ENCODE data around the gene SORBS2. TPM values are rescaled to one million over a fixed set of nuclear protein-coding genes. Genes with fewer than 3 reads are reported as not detected.

The SORBS2 gene
- polyA plus RNA-seq, 1 donor from 2014 or later, result 46.0 TPM

GRCh38 chr4:185592438-185592837 is 219.6 kb downstream of the SORBS2 start:
- Histone ChIP-seq H4K20me1 (ENCODE audit: insufficient read depth) (no peaks in the 10 kb centered on the region), H3K9me3 (ENCODE audit: low read length) (no peaks in the 10 kb centered on the region), H3K4me2 (ENCODE audit: low read length) (no peak overlapping the region), H3K4me3 (ENCODE audit: low read length) (no peak overlapping the region), H2AFZ (ENCODE audit: low read depth, low read length) (no peak overlapping the region), H3K27me3 (ENCODE audit: insufficient read depth, low read depth, low read length) (no peaks in the 10 kb centered on the region), H3K36me3 (ENCODE audit: insufficient read depth, low read length) (no peaks in the 10 kb centered on the region), H3K27ac (ENCODE audit: low read length) (no peak overlapping the region), H3K9ac (ENCODE audit: low read length) (no peak overlapping the region), H3K79me2 (replicated peaks; ENCODE audit: insufficient read depth, low read length) (no peaks in the 10 kb centered on the region), H3K9me2 (ENCODE audit: insufficient read depth, low read length) (no peaks in the 10 kb centered on the region), H3F3A (ENCODE audit: insufficient read depth, low read length, poor library complexity, severe bottlenecking) (no peaks in the 10 kb centered on the region)
- TF ChIP-seq POLR2AphosphoS5 (IDR thresholded peaks at IDR 0.05), result no peak
- no peak for TF ChIP-seq MXI1 (conservative IDR thresholded peaks at IDR 0.05; ENCODE audit: poor library complexity, severe bottlenecking)
- no peak for TF ChIP-seq CTCF (IDR thresholded peaks at IDR 0.05; ENCODE audit: poor library complexity, severe bottlenecking)
- TF ChIP-seq SMC3 (conservative IDR thresholded peaks at IDR 0.05; ENCODE audit: poor library complexity), result no peak
- TF ChIP-seq RAD21 (conservative IDR thresholded peaks at IDR 0.05), result no peak
- TF ChIP-seq EP300 (conservative IDR thresholded peaks at IDR 0.05; ENCODE audit: poor library complexity, severe bottlenecking), result no peak
- no peak for TF ChIP-seq TAF1 (IDR thresholded peaks at IDR 0.05; ENCODE audit: low read depth)
- TF ChIP-seq REST (IDR thresholded peaks at IDR 0.05; ENCODE audit: borderline replicate concordance), result no peak
- TF ChIP-seq EZH2 (IDR thresholded peaks at IDR 0.05; ENCODE audit: borderline replicate concordance, insufficient read depth, low read length, poor library complexity, severe bottlenecking), result no peak

- no peak for TF ChIP-seq RAD21 (conservative IDR thresholded peaks at IDR 0.05)
- TF ChIP-seq TAF1 (IDR thresholded peaks at IDR 0.05; ENCODE audit: low read depth), result no peak
- no peak for TF ChIP-seq POLR2AphosphoS5 (IDR thresholded peaks at IDR 0.05)
- no peak for TF ChIP-seq EP300 (conservative IDR thresholded peaks at IDR 0.05; ENCODE audit: poor library complexity, severe bottlenecking)
- TF ChIP-seq CTCF (IDR thresholded peaks at IDR 0.05; ENCODE audit: poor library complexity, severe bottlenecking), result no peak
- TF ChIP-seq EZH2 (IDR thresholded peaks at IDR 0.05; ENCODE audit: borderline replicate concordance, insufficient read depth, low read length, poor library complexity, severe bottlenecking), result no peak
- TF ChIP-seq SMC3 (conservative IDR thresholded peaks at IDR 0.05; ENCODE audit: poor library complexity), result no peak
- no peak for TF ChIP-seq MXI1 (conservative IDR thresholded peaks at IDR 0.05; ENCODE audit: poor library complexity, severe bottlenecking)
- no peak for TF ChIP-seq REST (IDR thresholded peaks at IDR 0.05; ENCODE audit: borderline replicate concordance)
Measured at GRCh38 chr4:185591679-185592141, 220.3 kb downstream of the SORBS2 start.

More at GRCh38 chr4:185591679-185592141, 220.3 kb downstream of the SORBS2 start:
- Histone ChIP-seq H3K9ac (ENCODE audit: low read length) (no peak overlapping the region), H3K9me2 (ENCODE audit: insufficient read depth, low read length) (no peaks in the 10 kb centered on the region), H4K20me1 (ENCODE audit: insufficient read depth) (no peaks in the 10 kb centered on the region), H3K27ac (ENCODE audit: low read length) (no peak overlapping the region), H3K36me3 (ENCODE audit: insufficient read depth, low read length) (no peaks in the 10 kb centered on the region), H3K79me2 (replicated peaks; ENCODE audit: insufficient read depth, low read length) (no peaks in the 10 kb centered on the region), H3K4me3 (ENCODE audit: low read length) (no peak overlapping the region), H3K27me3 (ENCODE audit: insufficient read depth, low read depth, low read length) (no peaks in the 10 kb centered on the region), H3K9me3 (ENCODE audit: low read length) (no peaks in the 10 kb centered on the region), H2AFZ (ENCODE audit: low read depth, low read length) (no peak overlapping the region), H3F3A (ENCODE audit: insufficient read depth, low read length, poor library complexity, severe bottlenecking) (no peaks in the 10 kb centered on the region), H3K4me2 (ENCODE audit: low read length) (no peak overlapping the region)
